HepG2 (cell line): ENCODE data around the gene DUSP12.

Experiments used
- CAMTA2 ChIP-seq: sonication (generic); formaldehyde crosslinking; IDR thresholded peaks from 2 replicates; pipeline ENCODE4 v1.4.0; 2020; ENCODE audit warnings: mild to moderate bottlenecking, missing genetic modification reagents, borderline replicate concordance
- DZIP1 ChIP-seq: sonication (generic); formaldehyde crosslinking; IDR thresholded peaks from 2 replicates; pipeline ENCODE4 v1.5.0; 2020; ENCODE audit warnings: mild to moderate bottlenecking, missing genetic modification reagents
- IRF1 ChIP-seq: sonication (generic); formaldehyde crosslinking; IDR thresholded peaks from 2 replicates; pipeline ENCODE4 v1.4.0; 2020; ENCODE audit warnings: low read depth, mild to moderate bottlenecking, missing genetic modification reagents
- POLR2A ChIP-seq, 2 experiments: IDR thresholded peaks; 2 replicates each; pipeline ENCODE4 v1.6.1; 2011; ENCODE audit warnings: low read depth in 2 of 2, low read length in 2 of 2, mild to moderate bottlenecking in 1 of 2, moderate library complexity in 1 of 2; ENCODE audit not compliant: insufficient read depth in 1 of 2
- POLR2AphosphoS5 ChIP-seq: IDR thresholded peaks from 2 replicates; pipeline ENCODE4 v1.6.1; 2012; ENCODE audit warnings: low read depth, low read length
- SIN3A ChIP-seq: IDR thresholded peaks from 2 replicates; pipeline ENCODE4 v1.6.1; 2011; ENCODE audit warnings: low read depth, mild to moderate bottlenecking, control low read depth, low read length, borderline replicate concordance
- ZBTB7B ChIP-seq: sonication (generic); formaldehyde crosslinking; IDR thresholded peaks from 2 replicates; pipeline ENCODE4 v1.4.0; 2020; ENCODE audit warnings: missing genetic modification reagents
- ZHX1 ChIP-seq: sonication (generic); formaldehyde crosslinking; IDR thresholded peaks from 2 replicates; pipeline ENCODE4 v1.8.1; 2022; ENCODE audit warnings: low read depth, mild to moderate bottlenecking, missing genetic modification reagents
- TF ChIP-seq, protein P1 (sequence below): sonication (generic); formaldehyde crosslinking; IDR thresholded peaks from 2 replicates; pipeline ENCODE4 v1.5.0; 2020; ENCODE audit warnings: mild to moderate bottlenecking, missing genetic modification reagents, moderate library complexity

DNA sequence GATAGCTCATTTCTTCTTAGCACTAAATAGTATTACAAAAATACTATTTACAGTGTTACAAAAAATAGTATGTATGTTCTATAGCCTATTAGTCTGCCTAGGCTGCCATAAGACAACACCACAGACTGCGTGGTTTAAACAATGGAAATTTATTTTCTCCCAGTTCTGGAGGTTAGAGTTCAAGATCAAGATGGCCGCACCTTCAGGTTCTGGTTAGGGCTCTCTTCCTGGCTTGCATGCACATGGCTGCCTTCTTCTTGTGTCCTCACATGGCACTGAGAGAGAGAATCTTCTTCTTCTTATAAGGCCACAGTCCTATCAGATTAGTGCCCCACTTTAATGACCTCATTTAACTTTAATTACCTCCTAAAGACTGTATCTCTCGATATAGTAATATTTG is 20.7 kb downstream of the DUSP12 start:
- TF ChIP-seq, protein P1, sequence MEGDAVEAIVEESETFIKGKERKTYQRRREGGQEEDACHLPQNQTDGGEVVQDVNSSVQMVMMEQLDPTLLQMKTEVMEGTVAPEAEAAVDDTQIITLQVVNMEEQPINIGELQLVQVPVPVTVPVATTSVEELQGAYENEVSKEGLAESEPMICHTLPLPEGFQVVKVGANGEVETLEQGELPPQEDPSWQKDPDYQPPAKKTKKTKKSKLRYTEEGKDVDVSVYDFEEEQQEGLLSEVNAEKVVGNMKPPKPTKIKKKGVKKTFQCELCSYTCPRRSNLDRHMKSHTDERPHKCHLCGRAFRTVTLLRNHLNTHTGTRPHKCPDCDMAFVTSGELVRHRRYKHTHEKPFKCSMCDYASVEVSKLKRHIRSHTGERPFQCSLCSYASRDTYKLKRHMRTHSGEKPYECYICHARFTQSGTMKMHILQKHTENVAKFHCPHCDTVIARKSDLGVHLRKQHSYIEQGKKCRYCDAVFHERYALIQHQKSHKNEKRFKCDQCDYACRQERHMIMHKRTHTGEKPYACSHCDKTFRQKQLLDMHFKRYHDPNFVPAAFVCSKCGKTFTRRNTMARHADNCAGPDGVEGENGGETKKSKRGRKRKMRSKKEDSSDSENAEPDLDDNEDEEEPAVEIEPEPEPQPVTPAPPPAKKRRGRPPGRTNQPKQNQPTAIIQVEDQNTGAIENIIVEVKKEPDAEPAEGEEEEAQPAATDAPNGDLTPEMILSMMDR (CRISPR knock-in tag), result no peak
- no peak for TF ChIP-seq DZIP1 (CRISPR knock-in tag)
- TF ChIP-seq SIN3A, result no peak
- no peak for TF ChIP-seq ZBTB7B (CRISPR knock-in tag)
- no peak for TF ChIP-seq POLR2A (IDR thresholded peaks at IDR 0.05; ENCODE audit: insufficient read depth in 1 of 2, low read depth in 2 of 2, low read length in 2 of 2)
- no peak for TF ChIP-seq CAMTA2 (CRISPR knock-in tag)
- no peak for TF ChIP-seq POLR2AphosphoS5
- TF ChIP-seq IRF1 (CRISPR knock-in tag), result no peak
- no peak for TF ChIP-seq ZHX1 (CRISPR knock-in tag)
